RKO (cell line): ENCODE measurements around the gene SH3BP4.

Source experiments
- DNase-seq: peaks from one replicate; pipeline ENCODE4 v3.0.0-alpha.2; 2016; ENCODE audit warnings: low spot score

SH3BP4 gene

GRCh38 chr2:235041918-235042575, 90.2 kb downstream of the SH3BP4 start:
- DNase-seq = no peak

- DNase-seq = no peak
Measured at GRCh38 chr2:235042576-235043515, 91.0 kb downstream of the SH3BP4 start.

GRCh38 chr2:235043762-235044500, 92.1 kb downstream of the SH3BP4 start:
- no peak for DNase-seq

GRCh38 chr2:235044501-235045271, 92.9 kb downstream of the SH3BP4 start:
- DNase-seq = no peak

- DNase-seq = no peak
Measured at GRCh38 chr2:235045336-235045972, 93.6 kb downstream of the SH3BP4 start.

GRCh38 chr2:235045973-235046343, 94.1 kb downstream of the SH3BP4 start:
- no peak for DNase-seq

GRCh38 chr2:235046589-235046988, 94.8 kb downstream of the SH3BP4 start:
- no peak for DNase-seq

- no peak for DNase-seq
Measured at GRCh38 chr2:235047171-235048160, 95.6 kb downstream of the SH3BP4 start.

GRCh38 chr2:235048549-235048948, 96.7 kb downstream of the SH3BP4 start:
- no peak for DNase-seq

GRCh38 chr2:235049069-235049468, 97.3 kb downstream of the SH3BP4 start:
- no peak for DNase-seq

GRCh38 chr2:235049719-235050118, 97.9 kb downstream of the SH3BP4 start:
- DNase-seq = no peak

GRCh38 chr2:235050980-235051351, 99.1 kb downstream of the SH3BP4 start:
- peak; percentile 83 for DNase-seq

- DNase-seq = no peak
Measured at GRCh38 chr2:235051436-235052260, 99.8 kb downstream of the SH3BP4 start.

GRCh38 chr2:235052514-235053354, 100.9 kb downstream of the SH3BP4 start:
- no peak for DNase-seq

- no peak for DNase-seq
Measured at GRCh38 chr2:235053651-235054050, 101.8 kb downstream of the SH3BP4 start.

GRCh38 chr2:235054475-235054874, 102.7 kb downstream of the SH3BP4 start:
- DNase-seq = no peak

GRCh38 chr2:235054919-235055318, 103.1 kb downstream of the SH3BP4 start:
- DNase-seq = no peak

- DNase-seq = peak; percentile 18
Measured at GRCh38 chr2:235055891-235056516, 104.2 kb downstream of the SH3BP4 start.
